IMR-90 (cell line): ENCODE data around the gene ENOX2. TPM values are rescaled to one million over a fixed set of nuclear protein-coding genes. Genes with fewer than 3 reads are reported as not detected.

Experiments used
- ATAC-seq: fragments of 200-7000 bp; cut with Tn5 transposase; 2 replicates; pipeline ENCODE4 v1.9.1; 2020; ENCODE audit warnings: low read depth, mild to moderate bottlenecking, moderate library complexity
- BruUV-seq: library from RNA; stranded (reverse); fragments of 400-500 nt; replicated peaks from 2 replicates; lab custom pipeline; 2021; lab: Mats Ljungman, UMichigan
- CTCF ChIA-PET: fragments of 300-600 bp; formaldehyde crosslinking; extraction: SDS; loops from one replicate; lab custom pipeline; 2021; ENCODE audit warnings: antibody characterized with exemption; lab: Yijun Ruan, JAX
- POLR2A ChIA-PET: fragments of 300-600 bp; sonication (Branson Sonifier 250); formaldehyde crosslinking; loops from one replicate; lab custom pipeline; 2022; ENCODE audit warnings: antibody characterized with exemption; ENCODE audit not compliant: unreplicated experiment; lab: Charles Lee
- DNase-seq: peaks from one replicate; pipeline ENCODE4 v3.0.0; 2013
- H2AFZ ChIP-seq: replicated peaks from 2 replicates; pipeline ENCODE3; 2013; ENCODE audit warnings: low read length, mild to moderate bottlenecking; ENCODE audit not compliant: poor library complexity
- H2AK5ac ChIP-seq: 2 replicates; pipeline ENCODE4 v1.6.1; 2013; ENCODE audit warnings: low read depth, low read length, inconsistent platforms
- H2AK9ac ChIP-seq: replicated peaks from 2 replicates; pipeline ENCODE3; 2013; ENCODE audit warnings: mild to moderate bottlenecking, low read depth, low read length, moderate library complexity; ENCODE audit not compliant: poor library complexity
- H2BK120ac ChIP-seq: 2 replicates; pipeline ENCODE4 v1.6.1; 2013; ENCODE audit warnings: low read depth, low read length, inconsistent platforms
- H2BK15ac ChIP-seq: 3 replicates; pipeline ENCODE4 v1.6.1; 2013; ENCODE audit warnings: low read depth, low read length, inconsistent platforms
- H2BK20ac ChIP-seq: 2 replicates; pipeline ENCODE4 v1.6.1; 2013; ENCODE audit warnings: low read depth, mild to moderate bottlenecking, inconsistent platforms, low read length, moderate library complexity
- H2BK5ac ChIP-seq: 2 replicates; pipeline ENCODE4 v1.6.1; 2013; ENCODE audit warnings: mild to moderate bottlenecking, low read depth, low read length, inconsistent platforms; ENCODE audit not compliant: poor library complexity, severe bottlenecking
- H3K14ac ChIP-seq: replicated peaks from 2 replicates; pipeline ENCODE4 v1.6.1; 2013; ENCODE audit warnings: low read depth, low read length, inconsistent platforms
- H3K18ac ChIP-seq: 2 replicates; pipeline ENCODE4 v1.6.1; 2013; ENCODE audit warnings: low read depth, low read length, control low read depth
- H3K23ac ChIP-seq: 2 replicates; pipeline ENCODE4 v1.6.1; 2013; ENCODE audit warnings: low read depth, low read length, inconsistent platforms
- H3K27ac ChIP-seq: 2 replicates; pipeline ENCODE4 v1.5.1; 2013; ENCODE audit warnings: mild to moderate bottlenecking, control low read depth, low read length; ENCODE audit not compliant: insufficient read depth
- H3K27me3 ChIP-seq: 2 replicates; pipeline ENCODE4 v1.6.1; 2013; ENCODE audit warnings: low read length; ENCODE audit not compliant: control insufficient read depth, insufficient read depth
- H3K36me3 ChIP-seq: 2 replicates; pipeline ENCODE4 v1.6.1; 2013; ENCODE audit warnings: low read length, mixed read lengths; ENCODE audit not compliant: control insufficient read depth, insufficient read depth
- H3K4ac ChIP-seq: 2 replicates; pipeline ENCODE4 v1.6.1; 2013; ENCODE audit warnings: low read depth, low read length, inconsistent platforms
- H3K4me1 ChIP-seq: 2 replicates; pipeline ENCODE4 v1.6.1; 2013; ENCODE audit warnings: low read length, mixed read lengths; ENCODE audit not compliant: control insufficient read depth, insufficient read depth
- H3K4me2 ChIP-seq: 2 replicates; pipeline ENCODE4 v1.6.1; 2013; ENCODE audit warnings: low read depth, mild to moderate bottlenecking, control low read depth, low read length, moderate library complexity
- H3K4me3 ChIP-seq: 2 replicates; pipeline ENCODE4 v1.5.1; 2013; ENCODE audit warnings: low read depth, mild to moderate bottlenecking, control low read depth, low read length, moderate library complexity; ENCODE audit not compliant: insufficient read depth
- H3K56ac ChIP-seq: 2 replicates; pipeline ENCODE4 v1.6.1; 2013; ENCODE audit warnings: low read length, inconsistent platforms; ENCODE audit not compliant: insufficient read depth; ENCODE audit errors: extremely low read depth
- H3K79me1 ChIP-seq, 2 experiments: 2 replicates each; pipeline ENCODE4 v1.6.1; 2013; ENCODE audit warnings: low read length in 2 of 2, inconsistent platforms in 1 of 2, low read depth in 1 of 2
- H3K9ac ChIP-seq: 2 replicates; pipeline ENCODE4 v1.6.1; 2013; ENCODE audit warnings: low read depth, low read length, control low read depth
- H3K9me1 ChIP-seq: 2 replicates; pipeline ENCODE4 v1.6.1; 2013; ENCODE audit warnings: low read length, inconsistent platforms; ENCODE audit not compliant: insufficient read depth
- H3K9me3 ChIP-seq: 2 replicates; pipeline ENCODE4 v1.6.1; 2013; ENCODE audit warnings: low read length; ENCODE audit not compliant: control insufficient read depth, insufficient read depth
- H4K20me1 ChIP-seq: 2 replicates; pipeline ENCODE4 v1.6.1; 2013; ENCODE audit warnings: low read length, inconsistent platforms; ENCODE audit not compliant: insufficient read depth
- H4K5ac ChIP-seq: 2 replicates; pipeline ENCODE4 v1.6.1; 2013; ENCODE audit warnings: mild to moderate bottlenecking, low read depth, low read length, control low read depth
- H4K8ac ChIP-seq, 2 experiments: 2 replicates each; pipeline ENCODE4 v1.6.1; 2013; ENCODE audit warnings: low read depth in 2 of 2, low read length in 2 of 2, control low read depth in 1 of 2, inconsistent platforms in 1 of 2
- H4K91ac ChIP-seq: 2 replicates; pipeline ENCODE4 v1.6.1; 2013; ENCODE audit warnings: low read depth, low read length, inconsistent platforms; ENCODE audit not compliant: insufficient read depth
- MXI1 ChIP-seq: IDR thresholded peaks from 2 replicates; pipeline ENCODE4 v1.6.1; 2012; ENCODE audit warnings: low read depth, mild to moderate bottlenecking, low read length, moderate library complexity, borderline replicate concordance
- POLR2A ChIP-seq: IDR thresholded peaks from 2 replicates; pipeline ENCODE4 v1.6.1; 2012; ENCODE audit warnings: mild to moderate bottlenecking, low read depth, low read length
- WGBS, 2 experiments: methylation state at CpG; one replicate each; pipeline versions ENCODE4 v1.1.5 to v1.1.7; 2013; ENCODE audit warnings: missing lambda C conversion rate in 2 of 2; ENCODE audit not compliant: insufficient read length in 1 of 2; ENCODE audit errors: extremely low coverage in 2 of 2; 5-methylcytosine and 5-hydroxymethylcytosine counted together
- dilution Hi-C: fragments of 300-500 bp; cut with HindIII; formaldehyde crosslinking; loops from one replicate; pipeline ENCODE4 v1.14.3; 2018; ENCODE audit warnings: low sequenced_read_pairs; ENCODE audit not compliant: unreplicated experiment
- in situ Hi-C: fragments of 300-500 bp; cut with MboI; formaldehyde crosslinking; loops from 3 replicates; pipeline ENCODE4 v1.14.3; 2019; ENCODE audit warnings: low sequenced_read_pairs, inconsistent platforms, mixed read lengths
- intact Hi-C: fragments of 100-400 bp; cut with micrococcal nuclease; formaldehyde crosslinking; loops from 2 replicates; pipeline ENCODE4 v1.10.0; 2022
- polyA plus RNA-seq, 3 experiments: library from polyadenylated mRNA; depleted of rRNA; stranded (reverse); fragments of >200 nt; gene quantifications; 2 replicates each; pipeline ENCODE4 v1.2.3, GENCODE V29; 2012; ENCODE audit warnings: low replicate concordance in 1 of 3
- total RNA-seq: library from RNA; depleted of rRNA; stranded (reverse); fragments of >200 nt; gene quantifications from 2 replicates; pipeline ENCODE4 v1.2.3, GENCODE V29; 2012
- TF ChIP-seq, protein P1 (sequence below): conservative IDR thresholded peaks from 2 replicates; pipeline ENCODE4 v1.5.1; 2012; ENCODE audit warnings: mild to moderate bottlenecking, low read depth, low read length, improper control_type of control experiment

The ENOX2 gene
- total and polyA plus RNA-seq, 2 of the 4 experiments (the other 2 are of a cell fraction) = 6.3 to 11.8 TPM

DNA sequence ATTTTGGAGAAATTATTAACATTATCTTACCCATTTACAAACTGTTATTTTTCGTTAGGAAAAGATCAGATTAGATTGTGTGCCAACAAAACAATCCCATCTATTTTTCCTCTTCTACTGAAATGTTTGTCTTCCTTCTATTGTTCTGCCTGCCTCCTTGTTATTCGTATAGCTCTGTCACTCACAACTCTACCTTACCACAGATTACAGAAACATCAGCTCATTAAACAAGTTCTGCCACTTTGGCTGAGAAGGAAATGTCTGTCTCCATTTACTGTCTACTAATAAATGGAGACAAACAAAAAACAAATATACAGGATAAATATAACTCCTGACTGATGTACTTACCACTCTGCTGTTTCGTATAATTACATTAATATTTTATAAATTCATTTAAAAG lies 211.4 kb downstream of the ENOX2 start:
- BruUV-seq = no TSS peak
- ATAC-seq (no peak), DNase-seq (no peak)
- no peaks in the 10 kb centered on the region; the same call in 1 of the 2 replicates for H3K27me3 ChIP-seq
- no peak for TF ChIP-seq MXI1
- TF ChIP-seq, protein P1, sequence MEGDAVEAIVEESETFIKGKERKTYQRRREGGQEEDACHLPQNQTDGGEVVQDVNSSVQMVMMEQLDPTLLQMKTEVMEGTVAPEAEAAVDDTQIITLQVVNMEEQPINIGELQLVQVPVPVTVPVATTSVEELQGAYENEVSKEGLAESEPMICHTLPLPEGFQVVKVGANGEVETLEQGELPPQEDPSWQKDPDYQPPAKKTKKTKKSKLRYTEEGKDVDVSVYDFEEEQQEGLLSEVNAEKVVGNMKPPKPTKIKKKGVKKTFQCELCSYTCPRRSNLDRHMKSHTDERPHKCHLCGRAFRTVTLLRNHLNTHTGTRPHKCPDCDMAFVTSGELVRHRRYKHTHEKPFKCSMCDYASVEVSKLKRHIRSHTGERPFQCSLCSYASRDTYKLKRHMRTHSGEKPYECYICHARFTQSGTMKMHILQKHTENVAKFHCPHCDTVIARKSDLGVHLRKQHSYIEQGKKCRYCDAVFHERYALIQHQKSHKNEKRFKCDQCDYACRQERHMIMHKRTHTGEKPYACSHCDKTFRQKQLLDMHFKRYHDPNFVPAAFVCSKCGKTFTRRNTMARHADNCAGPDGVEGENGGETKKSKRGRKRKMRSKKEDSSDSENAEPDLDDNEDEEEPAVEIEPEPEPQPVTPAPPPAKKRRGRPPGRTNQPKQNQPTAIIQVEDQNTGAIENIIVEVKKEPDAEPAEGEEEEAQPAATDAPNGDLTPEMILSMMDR = no peak
- TF ChIP-seq POLR2A = no peak
- no peaks in the 10 kb centered on the region for H3K9me1 ChIP-seq
- no peak overlapping the region for H2BK5ac ChIP-seq
- H3K79me1 ChIP-seq = no peaks in the 10 kb centered on the region
- no peak overlapping the region for H4K91ac ChIP-seq
- intact Hi-C loops = no loop called here
- no peak overlapping the region for H4K5ac ChIP-seq
- H3K9ac ChIP-seq = no peak overlapping the region
- no peaks in the 10 kb centered on the region for H3K4me1 ChIP-seq
- no peak overlapping the region for H3K23ac ChIP-seq
- no peaks in the 10 kb centered on the region for H4K20me1 ChIP-seq
- no peak overlapping the region for H3K18ac ChIP-seq
- H2AK9ac ChIP-seq = no peak overlapping the region
- no peak overlapping the region for H2BK15ac ChIP-seq
- no peak overlapping the region for H4K8ac ChIP-seq
- no peak overlapping the region for H2BK20ac ChIP-seq
- no peak overlapping the region for H2AK5ac ChIP-seq
- H3K4me3 ChIP-seq = no peak overlapping the region
- in situ Hi-C loops = no loop called here
- dilution Hi-C loops = no loop called here
- no peaks in the 10 kb centered on the region; the same call in 1 of the 2 replicates for H3K36me3 ChIP-seq
- H3K56ac ChIP-seq = no peak overlapping the region
- ChIA-PET CTCF (no interaction called here), POLR2A (no interaction called here)
- no peaks in the 10 kb centered on the region for H3K9me3 ChIP-seq
- H3K4ac ChIP-seq = no peak overlapping the region
- H3K27ac ChIP-seq = no peak overlapping the region
- no peak overlapping the region for H3K14ac ChIP-seq
- H2BK120ac ChIP-seq = no peak overlapping the region
- no peak overlapping the region for H2AFZ ChIP-seq
- no peak overlapping the region for H3K4me2 ChIP-seq
- no CpG with 5 or more reads among the region's 3 CpGs for WGBS, 2 experiments
